NB4 (cell line): ENCODE measurements around the gene SENP3.

Experiments
- CTCF ChIP-seq: IDR thresholded peaks from one replicate; pipeline ENCODE4 v1.5.1; 2012; ENCODE audit warnings: low read depth, low read length
- MAX ChIP-seq: IDR thresholded peaks from 2 replicates; pipeline ENCODE4 v1.6.1; 2011; ENCODE audit warnings: low read depth, low read length

GRCh38 chr17:7610641-7611040 lies 48.9 kb downstream of the SENP3 start:
- TF ChIP-seq MAX (no peak), CTCF (no peak)
